PC-3 (cell line): ENCODE results near the gene TLE6. TPM values are rescaled to one million over a fixed set of nuclear protein-coding genes. Genes with fewer than 3 reads are reported as not detected.

Experiments used
- ATAC-seq: fragments of 200-7000 bp; cut with Tn5 transposase; 2 replicates; pipeline ENCODE4 v1.9.1; 2020; ENCODE audit warnings: mild to moderate bottlenecking, moderate library complexity
- BruUV-seq: library from RNA; stranded (reverse); fragments of 400-500 nt; replicated peaks from 2 replicates; lab custom pipeline; 2021; lab: Mats Ljungman, UMichigan
- CTCF ChIA-PET: fragments of 300-600 bp; sonication (Branson Sonifier 250); formaldehyde crosslinking; loops from one replicate; lab custom pipeline; 2022; ENCODE audit warnings: antibody characterized with exemption; lab: Charles Lee
- POLR2A ChIA-PET: fragments of 300-600 bp; sonication (Branson Sonifier 250); formaldehyde crosslinking; loops from one replicate; lab custom pipeline; 2022; ENCODE audit warnings: antibody characterized with exemption; ENCODE audit not compliant: unreplicated experiment; lab: Charles Lee
- DNase-seq: peaks from one replicate; pipeline ENCODE4 v3.0.0-alpha.2; 2015
- H2AFZ ChIP-seq: fragments of 300-600 bp; sonication (generic); 2 replicates; pipeline ENCODE4 v1.6.0; 2016; ENCODE audit warnings: antibody characterized with exemption, low read length
- H3F3A ChIP-seq: fragments of 300-600 bp; sonication (generic); one replicate; pipeline ENCODE4 v1.6.0; 2017; ENCODE audit warnings: antibody characterized with exemption, low read length, control low read depth, mild to moderate bottlenecking; ENCODE audit not compliant: unreplicated experiment
- H3K27ac ChIP-seq: fragments of 300-600 bp; sonication (generic); 2 replicates; pipeline ENCODE4 v1.5.1; 2016; ENCODE audit warnings: mild to moderate bottlenecking, low read length
- H3K27me3 ChIP-seq: fragments of 300-600 bp; sonication (generic); 2 replicates; pipeline ENCODE4 v1.6.1; 2016; ENCODE audit warnings: low read length, mixed read lengths
- H3K36me3 ChIP-seq: fragments of 300-600 bp; sonication (generic); 2 replicates; pipeline ENCODE4 v1.6.1; 2016; ENCODE audit warnings: low read depth, mixed run types, low read length, mixed read lengths
- H3K4me1 ChIP-seq: fragments of 300-600 bp; sonication (generic); 2 replicates; pipeline ENCODE4 v1.5.1; 2016; ENCODE audit warnings: low read length; ENCODE audit not compliant: insufficient read depth
- H3K4me2 ChIP-seq: fragments of 300-600 bp; sonication (generic); 2 replicates; pipeline ENCODE4 v1.6.0; 2016; ENCODE audit warnings: low read length
- H3K4me3 ChIP-seq: fragments of 300-600 bp; sonication (generic); 2 replicates; pipeline ENCODE4 v1.5.1; 2016; ENCODE audit warnings: mild to moderate bottlenecking, low read length, mixed read lengths
- H3K79me2 ChIP-seq: fragments of 300-600 bp; sonication (generic); 2 replicates; pipeline ENCODE4 v1.6.1; 2017; ENCODE audit warnings: low read length, mixed read lengths
- H3K9ac ChIP-seq: fragments of 300-600 bp; sonication (generic); 2 replicates; pipeline ENCODE4 v1.6.0; 2016; ENCODE audit warnings: mild to moderate bottlenecking, low read length
- H3K9me2 ChIP-seq: fragments of 300-600 bp; sonication (generic); replicated peaks from 2 replicates; pipeline ENCODE4 v1.6.1; 2016; ENCODE audit warnings: mixed run types, low read length, mixed read lengths
- H3K9me3 ChIP-seq: fragments of 300-600 bp; sonication (generic); 2 replicates; pipeline ENCODE4 v1.6.1; 2016; ENCODE audit warnings: low read length, mixed read lengths
- H4K20me1 ChIP-seq: fragments of 300-600 bp; sonication (generic); 2 replicates; pipeline ENCODE4 v1.6.1; 2016; ENCODE audit warnings: low read length, mixed read lengths
- EZH2 ChIP-seq: fragments of 300-600 bp; sonication (generic); IDR thresholded peaks from one replicate; pipeline ENCODE4 v1.6.1; 2017; ENCODE audit warnings: antibody characterized with exemption, mild to moderate bottlenecking, low read length; ENCODE audit not compliant: unreplicated experiment
- EZH2phosphoT487 ChIP-seq: fragments of 300-600 bp; sonication (generic); IDR thresholded peaks from 2 replicates; pipeline ENCODE4 v1.6.1; 2018; ENCODE audit warnings: mild to moderate bottlenecking, antibody characterized with exemption, low read length, borderline replicate concordance
- intact Hi-C: fragments of 100-400 bp; cut with micrococcal nuclease; formaldehyde crosslinking; loops from 2 replicates; pipeline ENCODE4 v1.9.0; 2023
- total RNA-seq: library from RNA; depleted of rRNA; stranded (reverse); fragments of >200 nt; gene quantifications from 2 replicates; pipeline ENCODE4 v1.2.3, GENCODE V29; 2014
- TF ChIP-seq, protein P1 (sequence below): fragments of 300-600 bp; sonication (generic); conservative IDR thresholded peaks from 2 replicates; pipeline ENCODE4 v1.5.1; 2017; ENCODE audit warnings: antibody characterized with exemption, low read depth, mild to moderate bottlenecking, low read length

The TLE6 gene
- total RNA-seq, 1 experiment from 2014 or later: 1.9 TPM

DNA sequence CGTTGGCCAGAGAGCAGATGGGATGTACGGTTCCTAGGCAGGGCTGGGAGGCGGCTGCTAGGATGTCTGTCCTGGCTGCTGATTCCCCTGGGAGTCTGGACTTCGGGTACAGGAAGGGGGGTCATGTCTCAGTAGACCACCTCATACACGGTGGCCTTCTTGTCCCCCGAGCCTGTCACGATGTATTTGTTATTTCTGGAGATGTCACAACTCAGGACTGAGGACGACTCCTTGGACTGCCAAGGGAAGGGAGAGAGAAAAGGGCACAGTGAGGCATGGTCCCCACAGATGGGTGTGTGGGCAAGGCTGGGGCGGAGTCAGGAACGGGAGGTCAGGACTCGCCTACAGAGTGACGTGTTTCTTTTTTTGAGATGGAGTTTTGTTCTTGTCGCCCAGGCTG, 20.4 kb downstream of the TLE6 start:
- TF ChIP-seq EZH2phosphoT487 (no peak), EZH2 (no peak)
- TF ChIP-seq, protein P1, sequence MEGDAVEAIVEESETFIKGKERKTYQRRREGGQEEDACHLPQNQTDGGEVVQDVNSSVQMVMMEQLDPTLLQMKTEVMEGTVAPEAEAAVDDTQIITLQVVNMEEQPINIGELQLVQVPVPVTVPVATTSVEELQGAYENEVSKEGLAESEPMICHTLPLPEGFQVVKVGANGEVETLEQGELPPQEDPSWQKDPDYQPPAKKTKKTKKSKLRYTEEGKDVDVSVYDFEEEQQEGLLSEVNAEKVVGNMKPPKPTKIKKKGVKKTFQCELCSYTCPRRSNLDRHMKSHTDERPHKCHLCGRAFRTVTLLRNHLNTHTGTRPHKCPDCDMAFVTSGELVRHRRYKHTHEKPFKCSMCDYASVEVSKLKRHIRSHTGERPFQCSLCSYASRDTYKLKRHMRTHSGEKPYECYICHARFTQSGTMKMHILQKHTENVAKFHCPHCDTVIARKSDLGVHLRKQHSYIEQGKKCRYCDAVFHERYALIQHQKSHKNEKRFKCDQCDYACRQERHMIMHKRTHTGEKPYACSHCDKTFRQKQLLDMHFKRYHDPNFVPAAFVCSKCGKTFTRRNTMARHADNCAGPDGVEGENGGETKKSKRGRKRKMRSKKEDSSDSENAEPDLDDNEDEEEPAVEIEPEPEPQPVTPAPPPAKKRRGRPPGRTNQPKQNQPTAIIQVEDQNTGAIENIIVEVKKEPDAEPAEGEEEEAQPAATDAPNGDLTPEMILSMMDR: no peak
- Histone ChIP-seq H3K4me1 (no peaks in the 10 kb centered on the region), H3K79me2 (no peaks in the 10 kb centered on the region), H3K27ac (no peak overlapping the region), H3K9me3 (no peaks in the 10 kb centered on the region), H3F3A (no peaks in the 10 kb centered on the region), H3K4me3 (no peak overlapping the region), H3K36me3 (no peaks in the 10 kb centered on the region), H3K9ac (no peak overlapping the region), H3K27me3 (no peaks in the 10 kb centered on the region), H3K9me2 (no peaks in the 10 kb centered on the region), H3K4me2 (no peak overlapping the region), H4K20me1 (no peaks in the 10 kb centered on the region), H2AFZ (no peak overlapping the region)
- ATAC-seq (no peak), DNase-seq (no peak)
- no TSS peak for BruUV-seq
- POLR2A ChIA-PET: no interaction called here
- CTCF ChIA-PET: no interaction called here
- intact Hi-C loops: no loop called here

DNA sequence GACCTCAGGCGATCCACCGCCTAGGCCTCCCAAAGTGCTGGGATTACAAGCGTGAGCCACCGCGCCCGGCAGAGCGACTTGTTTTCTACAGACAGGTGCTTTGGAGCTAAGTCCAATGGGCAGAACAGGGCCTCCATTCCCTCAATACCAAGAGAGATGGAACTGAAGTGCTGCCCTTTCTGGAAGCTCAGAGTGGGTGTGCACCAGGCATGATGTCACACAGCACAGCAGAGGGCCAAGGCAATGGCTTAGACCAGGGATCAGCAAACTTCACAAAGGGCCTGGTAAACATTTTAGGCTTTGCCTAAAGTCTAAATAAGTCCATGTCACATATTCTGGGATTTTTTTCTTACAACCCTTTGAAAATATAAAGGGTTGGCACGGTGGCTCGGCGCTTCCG, 21.3 kb downstream of the TLE6 start:
- POLR2A ChIA-PET: no interaction called here

DNA sequence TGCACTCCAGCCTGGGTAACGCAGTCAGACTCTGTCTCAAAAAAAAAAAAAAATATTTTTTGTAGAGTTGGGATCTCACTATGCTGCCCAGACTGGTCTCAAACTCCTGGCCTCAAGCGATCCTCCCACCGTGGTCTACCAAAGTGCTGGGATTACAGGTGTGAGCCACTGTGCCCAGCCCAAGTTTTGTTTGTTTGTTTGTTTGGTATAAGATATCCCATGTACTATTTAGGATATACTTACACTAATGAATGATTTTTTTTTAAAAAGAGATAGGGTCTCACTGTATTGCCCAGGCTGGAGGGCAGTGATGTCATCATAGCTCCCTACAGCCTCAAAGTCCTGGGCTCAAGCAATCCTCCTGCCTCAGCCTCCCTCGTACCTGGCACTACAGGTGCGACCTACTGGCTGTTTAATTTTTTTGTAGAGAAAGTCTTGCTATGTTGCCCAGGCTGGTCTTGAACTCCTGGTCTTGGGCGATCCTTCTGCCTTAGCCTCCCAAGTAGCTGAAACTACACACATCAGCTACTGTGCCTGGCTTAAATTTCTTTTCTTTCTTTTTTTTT, 24.0 kb downstream of the TLE6 start:
- Histone ChIP-seq H3K36me3 (no peaks in the 10 kb centered on the region), H3K9me2 (no peaks in the 10 kb centered on the region), H3K4me1 (no peaks in the 10 kb centered on the region), H3K4me2 (no peak overlapping the region), H4K20me1 (no peaks in the 10 kb centered on the region), H3K4me3 (no peak overlapping the region), H3K9me3 (no peaks in the 10 kb centered on the region), H3F3A (no peaks in the 10 kb centered on the region), H3K9ac (no peak overlapping the region), H2AFZ (no peak overlapping the region), H3K27me3 (no peaks in the 10 kb centered on the region), H3K79me2 (no peaks in the 10 kb centered on the region), H3K27ac (no peak overlapping the region)
- intact Hi-C loops: no loop called here
- no peak for ATAC-seq
- CTCF ChIA-PET: no interaction called here
- POLR2A ChIA-PET: no interaction called here
- TF ChIP-seq EZH2phosphoT487: no peak
- TF ChIP-seq EZH2: no peak
- TF ChIP-seq, protein P1: no peak
- no peak for DNase-seq
- BruUV-seq: no TSS peak

More for the DNA sequence above, 21.3 kb downstream of the TLE6 start:
- H3K36me3 ChIP-seq: no peaks in the 10 kb centered on the region
- no peaks in the 10 kb centered on the region for H3F3A ChIP-seq
- no peaks in the 10 kb centered on the region for H3K9me3 ChIP-seq
- no peak overlapping the region for H3K4me2 ChIP-seq
- H3K4me1 ChIP-seq: no peaks in the 10 kb centered on the region
- H3K9me2 ChIP-seq: no peaks in the 10 kb centered on the region
- DNase-seq (no peak), ATAC-seq (no peak)
- H3K9ac ChIP-seq: no peak overlapping the region
- no peak for TF ChIP-seq EZH2
- TF ChIP-seq, protein P1: no peak
- no peak for TF ChIP-seq EZH2phosphoT487
- BruUV-seq: no TSS peak
- H3K79me2 ChIP-seq: no peaks in the 10 kb centered on the region
- CTCF ChIA-PET: no interaction called here
- H3K27ac ChIP-seq: no peak overlapping the region
- H2AFZ ChIP-seq: no peak overlapping the region
- no peak overlapping the region for H3K4me3 ChIP-seq
- intact Hi-C loops: no loop called here
- no peaks in the 10 kb centered on the region for H3K27me3 ChIP-seq
- no peaks in the 10 kb centered on the region for H4K20me1 ChIP-seq
